ENCODE results near the gene VOPP1.

GRCh38 chr7:55588976-55589604 is 16.8 kb upstream of the VOPP1 start:
- TF ChIP-seq CTCF (conservative IDR thresholded peaks at IDR 0.05; ENCODE audit: low read depth, low read length), result no peak
- TF ChIP-seq EZH2 (IDR thresholded peaks at IDR 0.05; ENCODE audit: low read length, unreplicated experiment), result no peak
